GM11168 (cell line): Measurements from ENCODE around the gene CACNA1S.

Experiments used
- in situ Hi-C: fragments of 300-500 bp; cut with MboI; formaldehyde crosslinking; loops from one replicate; pipeline ENCODE4 v1.12.0; 2022; ENCODE audit warnings: low sequenced_read_pairs; ENCODE audit not compliant: unreplicated experiment

The CACNA1S gene

DNA sequence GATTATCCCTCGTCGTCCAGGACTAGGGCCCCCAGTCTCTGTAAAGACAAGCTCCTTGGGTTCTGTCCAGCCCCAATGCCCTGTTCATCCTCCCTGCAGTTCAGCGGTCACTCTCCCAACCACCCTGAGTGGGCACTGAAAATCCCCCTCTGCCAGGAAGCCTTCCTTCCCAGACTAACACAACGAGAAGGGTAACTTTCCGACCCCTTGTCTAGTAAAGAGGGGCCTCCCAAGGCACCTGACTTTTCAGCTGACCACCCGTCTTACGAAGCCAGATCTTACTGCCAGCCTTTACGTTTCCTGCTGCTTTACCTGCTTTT lies 28.7 kb upstream of the CACNA1S start:
- in situ Hi-C loops, result no loop called here

DNA sequence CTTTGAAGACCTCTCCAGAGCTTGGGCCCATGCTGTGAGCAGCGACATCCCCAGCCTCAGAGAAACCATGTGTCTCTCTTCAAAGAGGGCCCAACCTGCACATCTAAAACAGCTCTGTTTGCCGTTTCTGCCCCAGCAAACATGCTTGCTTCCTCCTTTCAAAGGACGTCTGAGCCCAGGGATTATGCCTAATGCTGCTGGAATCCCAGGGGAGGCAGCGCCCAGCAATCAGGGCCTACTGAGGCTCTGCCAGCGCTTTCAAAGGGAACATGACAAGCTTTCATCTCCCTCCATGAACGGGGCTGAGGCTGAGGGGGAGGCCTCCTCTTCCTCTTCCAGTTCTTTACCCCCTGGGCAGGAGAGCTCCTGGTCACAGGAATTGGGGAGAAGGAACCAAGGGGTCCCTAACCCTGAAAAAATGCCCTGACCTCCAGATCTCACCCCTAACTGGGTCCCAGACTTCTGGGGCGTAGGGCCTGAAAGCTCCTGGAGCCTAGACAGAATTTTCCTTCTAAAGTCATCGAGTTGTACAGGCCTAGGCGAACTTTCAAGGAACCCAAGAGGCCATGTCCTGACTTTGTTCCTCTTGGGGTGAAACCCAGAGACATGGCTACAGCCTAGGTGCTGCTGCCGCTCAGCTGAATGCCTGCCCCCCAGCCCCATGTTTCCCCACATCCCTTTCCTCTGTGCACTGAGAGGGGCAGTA lies 28.2 kb upstream of the CACNA1S start:
- in situ Hi-C loops, result no loop called here

DNA sequence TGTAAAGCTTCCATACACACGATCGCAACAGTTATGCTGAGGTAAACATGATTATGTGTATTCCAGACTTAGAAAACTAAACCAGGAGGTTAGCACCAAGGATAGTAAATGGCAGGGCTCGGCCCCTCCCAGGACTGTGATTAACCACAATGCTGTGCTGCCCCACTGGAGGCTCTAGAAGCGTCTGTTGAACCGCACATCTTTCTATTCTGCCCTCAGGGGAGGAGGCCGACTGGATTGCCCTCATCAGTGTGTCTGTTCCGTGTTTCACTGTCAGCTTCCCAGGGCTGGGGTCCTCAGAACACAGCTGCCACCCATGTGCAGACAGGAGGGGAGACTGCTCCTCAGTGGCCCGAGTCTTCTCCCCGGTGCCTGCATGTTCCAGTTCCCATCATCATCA lies 27.5 kb upstream of the CACNA1S start:
- in situ Hi-C loops, result no loop called here

- in situ Hi-C loops, result no loop called here
Measured at GRCh38 chr1:201139306-201139705, 27.1 kb upstream of the CACNA1S start.

DNA sequence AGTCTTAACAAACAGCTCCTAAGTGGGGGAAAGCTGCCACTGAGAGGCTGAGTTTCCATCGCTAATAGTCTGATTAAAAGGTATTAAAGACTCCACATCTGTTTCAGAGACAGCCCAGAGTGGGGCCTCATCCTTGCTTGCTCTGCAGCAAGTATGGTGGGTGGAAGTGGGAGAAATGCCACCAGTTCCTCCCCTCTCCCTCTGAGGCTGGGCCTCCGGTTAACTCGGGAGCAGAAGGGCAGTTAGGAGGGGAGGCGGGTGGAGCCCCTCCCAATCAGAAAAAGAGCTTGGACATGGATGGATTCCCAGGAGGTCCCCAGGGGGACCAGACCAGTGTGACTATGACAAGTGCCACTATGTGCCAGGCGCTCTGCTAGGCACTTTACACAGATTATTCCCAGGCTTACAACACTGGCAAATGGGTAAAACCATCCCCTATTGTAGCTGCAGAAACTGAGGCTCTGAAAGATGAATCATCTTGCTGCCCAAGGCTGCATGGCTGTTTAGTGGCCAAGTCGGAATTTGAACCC lies 26.1 kb upstream of the CACNA1S start:
- in situ Hi-C loops, result no loop called here

GRCh38 chr1:201137579-201138310 lies 25.5 kb upstream of the CACNA1S start:
- in situ Hi-C loops, result no loop called here

DNA sequence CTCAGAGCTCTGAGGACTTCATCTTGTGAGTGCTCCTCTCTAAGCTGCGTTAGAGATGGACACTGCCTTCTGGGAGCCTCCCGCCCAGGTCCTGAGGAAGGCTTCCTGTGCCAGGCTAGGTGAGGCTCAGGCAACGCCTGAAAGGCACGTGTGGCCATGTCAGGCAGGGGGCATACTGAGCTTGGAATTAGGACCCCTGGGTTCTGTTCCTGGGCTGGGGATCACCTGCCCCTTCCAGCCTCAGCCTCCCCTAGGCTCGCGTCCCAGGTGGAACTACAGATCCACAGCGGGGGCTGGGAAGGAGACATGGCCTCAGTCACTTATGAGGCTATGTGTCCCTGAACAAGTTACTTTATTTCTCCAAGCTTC lies 24.8 kb upstream of the CACNA1S start:
- in situ Hi-C loops, result no loop called here

DNA sequence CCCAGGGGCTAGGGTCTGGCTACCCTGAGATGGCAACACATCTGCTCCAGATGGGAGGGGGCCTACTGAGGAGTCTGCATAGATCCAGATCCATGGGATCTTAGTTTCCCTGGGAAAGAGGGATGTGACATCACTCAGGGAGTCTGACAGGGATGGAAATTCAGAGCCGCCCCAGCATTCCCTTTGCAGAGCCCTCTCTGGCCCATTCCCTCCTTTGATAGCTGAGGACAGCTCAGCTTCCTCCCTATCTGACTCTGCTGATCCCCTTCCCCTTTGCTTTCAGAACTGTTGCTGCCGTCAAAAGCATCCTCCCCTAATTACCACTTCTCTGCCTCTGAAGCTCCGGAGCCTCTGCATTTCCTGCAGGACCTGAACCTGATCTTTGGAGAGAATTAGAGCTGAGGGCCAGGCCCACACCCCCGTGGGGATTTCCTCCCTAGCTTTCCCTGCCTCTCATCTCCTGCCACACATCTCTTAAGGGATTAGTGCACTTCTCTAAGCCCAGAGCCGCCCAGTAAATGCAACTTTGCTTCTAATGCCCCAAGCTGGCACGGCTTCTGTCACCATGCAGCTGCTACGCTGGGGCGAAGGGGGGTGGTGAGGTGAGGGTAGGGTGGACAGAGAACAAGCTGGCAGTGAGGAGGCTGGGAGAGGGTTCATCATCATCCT lies 24.3 kb upstream of the CACNA1S start:
- in situ Hi-C loops, result no loop called here

DNA sequence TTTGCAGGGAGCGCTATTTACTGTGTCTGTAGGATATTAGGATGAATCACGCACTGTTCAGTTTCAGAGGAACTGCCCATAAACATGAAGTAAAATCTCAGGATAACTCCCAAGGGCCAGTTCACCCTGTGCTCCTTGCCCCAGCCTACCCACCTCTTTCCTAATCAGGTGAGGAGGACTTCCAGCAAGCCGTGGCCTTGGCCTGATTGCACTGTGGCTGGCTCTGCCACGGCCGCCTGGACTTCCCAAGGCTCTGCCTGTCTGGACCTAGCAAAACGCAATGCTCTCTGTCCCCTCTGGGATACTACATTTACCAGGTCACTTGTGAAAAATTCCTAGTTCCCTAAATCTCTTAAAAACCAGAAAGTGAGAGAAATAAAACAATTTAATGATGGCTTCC lies 22.2 kb upstream of the CACNA1S start:
- in situ Hi-C loops, result no loop called here

DNA sequence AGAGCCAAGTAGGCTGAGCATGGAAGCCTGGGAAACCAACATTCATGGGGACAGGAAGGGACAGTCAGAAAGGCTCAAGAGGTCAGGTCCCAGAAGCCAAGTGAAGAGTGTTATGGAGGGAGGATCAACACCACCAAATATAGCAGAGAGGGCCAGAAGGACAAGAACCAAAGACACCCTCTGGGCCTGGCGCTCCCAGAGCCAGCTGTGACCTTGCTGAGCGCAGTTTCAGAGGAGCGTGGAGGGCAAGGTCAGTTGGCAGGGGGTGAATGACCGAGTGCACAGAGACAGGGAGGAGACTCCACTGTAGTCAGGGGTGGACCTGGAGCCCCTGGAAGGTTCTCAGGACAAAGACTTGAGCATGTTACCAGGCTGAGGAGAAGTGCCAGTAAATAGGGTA lies 19.2 kb upstream of the CACNA1S start:
- in situ Hi-C loops, result no loop called here

GRCh38 chr1:201128962-201129361 lies 16.7 kb upstream of the CACNA1S start:
- in situ Hi-C loops, result no loop called here

- in situ Hi-C loops, result no loop called here
Measured at GRCh38 chr1:201128476-201128875, 16.2 kb upstream of the CACNA1S start.

- in situ Hi-C loops, result no loop called here
Measured at GRCh38 chr1:201127755-201128455, 15.7 kb upstream of the CACNA1S start.

DNA sequence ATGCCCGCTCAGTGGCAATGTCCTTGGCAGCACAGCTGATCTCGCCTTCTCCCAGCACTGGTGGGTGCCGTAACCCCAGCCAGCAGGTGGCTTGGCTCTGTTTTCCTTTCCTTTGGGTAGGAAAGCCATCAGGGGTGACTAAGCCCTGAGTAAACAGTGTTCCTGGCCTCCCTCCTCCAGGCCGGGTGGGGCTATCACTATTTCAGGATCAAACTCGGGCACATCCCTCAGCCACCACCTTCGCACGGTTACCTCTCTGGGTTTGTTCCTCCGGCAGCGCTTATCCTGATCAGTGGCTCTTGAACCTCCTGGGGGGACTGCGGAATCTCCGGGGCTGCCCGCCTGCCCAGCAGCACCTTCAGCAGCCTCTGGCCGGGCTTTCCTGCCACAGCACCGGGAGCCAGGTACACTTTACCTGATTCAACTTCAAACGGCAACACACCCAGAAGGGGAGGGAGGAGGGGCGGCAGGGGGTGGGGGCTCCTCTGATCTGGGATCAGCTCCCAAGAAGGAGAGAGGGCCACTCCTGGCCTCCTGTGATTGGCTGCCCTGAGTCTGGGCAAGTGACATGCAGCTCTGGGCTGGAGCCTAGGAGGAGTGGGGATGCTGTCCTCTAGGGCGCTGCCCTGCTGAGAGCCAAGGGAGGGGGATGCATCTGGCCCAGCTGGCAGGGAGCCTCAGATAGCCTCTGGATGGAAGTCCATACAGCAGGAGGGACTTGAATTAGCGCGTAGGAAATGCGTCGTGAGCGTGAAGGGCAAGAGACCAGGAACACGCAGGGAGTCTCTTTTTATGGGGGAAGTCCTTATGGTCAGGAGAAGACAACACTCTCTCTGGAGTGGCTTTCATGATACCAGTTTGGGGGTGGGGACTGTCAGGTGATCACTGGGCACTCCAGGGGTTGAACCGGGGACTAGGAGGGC lies 14.9 kb upstream of the CACNA1S start, which contains the start of gene ASCL5:
TSS of gene ASCL5 (minus strand) at position 353 of the 923 bp plus-strand sequence. CDS start 11,812 bp downstream, outside the sequence.
- in situ Hi-C loops, result no loop called here

GRCh38 chr1:201126463-201126831 lies 14.2 kb upstream of the CACNA1S start:
- in situ Hi-C loops, result no loop called here

DNA sequence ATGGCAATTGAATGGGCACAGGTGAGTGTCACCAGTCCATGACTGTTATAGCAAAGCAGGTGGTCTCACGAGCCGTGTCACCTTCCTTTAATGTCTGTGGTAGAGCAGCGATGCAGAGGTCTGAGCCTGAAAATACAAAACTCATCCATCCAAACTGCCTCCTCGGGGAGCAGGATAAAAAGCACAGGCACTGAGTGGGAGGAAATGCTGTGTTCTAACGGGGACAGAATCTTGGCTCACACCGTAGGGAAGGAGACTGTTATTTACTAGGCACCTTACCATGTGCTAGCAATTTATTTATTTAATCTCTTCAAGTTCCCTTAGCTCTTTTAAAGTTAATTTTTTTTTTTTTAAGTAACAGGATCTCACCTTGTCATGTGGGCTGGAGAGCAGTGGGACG lies 13.6 kb upstream of the CACNA1S start:
- in situ Hi-C loops, result no loop called here

DNA sequence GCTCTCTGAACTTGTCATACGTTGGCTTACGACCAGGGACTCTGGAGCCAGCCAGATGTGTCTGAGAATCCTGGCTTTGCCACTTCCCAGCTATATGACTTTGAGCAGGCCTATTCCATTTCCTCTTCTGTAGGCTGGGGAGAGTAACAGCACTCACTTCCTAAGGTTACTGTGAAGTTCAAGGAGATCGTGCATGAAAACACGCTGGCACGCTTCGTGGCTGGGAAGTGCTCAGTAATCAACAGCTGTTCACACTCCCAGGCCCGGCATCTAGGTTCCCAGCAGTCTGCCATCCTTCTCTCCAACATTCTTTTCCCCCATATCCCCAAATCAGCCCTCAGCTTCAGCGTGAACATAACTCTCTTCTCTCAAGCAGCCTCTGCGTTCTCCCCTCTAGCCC lies 12.8 kb upstream of the CACNA1S start:
- in situ Hi-C loops, result no loop called here

DNA sequence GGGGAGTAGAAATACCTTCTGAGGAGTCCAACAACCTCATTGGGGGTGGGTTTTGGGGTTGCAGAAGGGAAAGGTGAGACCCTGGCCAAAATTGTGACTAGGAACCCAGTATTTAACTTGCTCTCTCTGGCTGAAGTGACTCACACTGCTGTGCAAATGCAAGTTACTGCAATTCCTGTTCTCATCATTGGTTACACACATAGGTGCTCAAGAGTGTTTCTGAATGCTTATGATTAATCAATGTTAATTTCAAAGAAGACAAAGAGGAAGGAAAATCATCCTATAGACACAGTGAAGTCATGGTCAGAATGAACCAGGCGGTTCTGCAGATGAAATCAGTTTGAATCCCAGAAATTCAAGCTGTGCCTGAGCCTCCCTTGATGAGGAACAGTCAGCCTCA lies 11.6 kb upstream of the CACNA1S start:
- in situ Hi-C loops, result no loop called here

GRCh38 chr1:201122321-201122957 lies 10.2 kb upstream of the CACNA1S start:
- in situ Hi-C loops, result no loop called here
